ENCODE measurements around the gene CSN1S1. TPM values are rescaled to one million over a fixed set of nuclear protein-coding genes. Genes with fewer than 3 reads are reported as not detected.
"Not testable (repeated sequence)": the region's sequence is repeated elsewhere in the genome, so short reads cannot be mapped to it uniquely, and the experiment has no call there.

Gene CSN1S1
- total RNA-seq, result not detected in 2 replicates

DNA sequence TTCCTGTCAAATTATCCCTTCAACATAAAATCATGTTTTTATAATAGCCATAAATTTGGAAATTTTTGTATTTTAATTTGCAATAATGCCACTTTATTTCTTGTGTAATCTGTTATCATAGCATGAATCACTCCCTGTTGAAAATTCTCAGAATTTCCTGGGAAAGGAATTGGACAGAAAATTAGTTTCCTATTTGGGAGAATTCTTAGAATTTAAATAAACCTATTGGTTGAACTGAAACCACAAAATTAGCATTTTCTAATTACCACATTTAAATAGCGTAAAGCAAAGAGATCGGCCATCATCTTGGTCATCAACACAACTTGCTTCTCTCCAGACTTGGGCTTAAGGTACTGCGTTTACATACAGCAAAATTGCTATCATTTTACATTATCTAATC, at the start of gene CSN1S1:
CSN1S1 (plus strand) TSS at position 301 of the 400 bp plus-strand sequence. CDS start 1,488 bp downstream, outside the sequence.
- intact Hi-C loops (cut with micrococcal nuclease), result no loop called here

- intact Hi-C loops (cut with micrococcal nuclease), result loop anchor here (1.0 to 2.0 kb wide), 2 partner anchors 58 to 192 kb away; no protein-coding TSS in a partner anchor
These were observed 49.6 kb upstream of the CSN1S1 start for GRCh38 chr4:69881173-69881773.

DNA sequence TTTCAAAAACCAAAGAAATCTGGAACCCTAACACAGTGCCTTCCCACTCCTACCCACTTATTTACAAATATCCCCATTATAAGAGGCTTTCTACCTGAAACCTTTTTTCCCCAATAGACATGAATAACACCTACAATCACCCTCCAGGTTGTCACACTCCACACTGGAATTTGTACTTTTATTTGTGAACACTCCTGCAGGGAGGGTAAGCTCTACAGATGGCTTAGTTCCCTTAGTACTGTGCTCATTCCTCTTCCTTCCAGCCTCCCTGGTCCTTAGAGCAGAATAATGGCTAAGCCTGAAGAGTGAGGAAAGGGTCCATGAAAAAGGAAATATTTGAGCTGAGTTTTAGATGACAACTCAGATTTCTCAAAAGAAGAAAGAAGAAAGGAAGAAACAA, 48.7 kb upstream of the CSN1S1 start:
- intact Hi-C loops (cut with micrococcal nuclease), result no loop called here

DNA sequence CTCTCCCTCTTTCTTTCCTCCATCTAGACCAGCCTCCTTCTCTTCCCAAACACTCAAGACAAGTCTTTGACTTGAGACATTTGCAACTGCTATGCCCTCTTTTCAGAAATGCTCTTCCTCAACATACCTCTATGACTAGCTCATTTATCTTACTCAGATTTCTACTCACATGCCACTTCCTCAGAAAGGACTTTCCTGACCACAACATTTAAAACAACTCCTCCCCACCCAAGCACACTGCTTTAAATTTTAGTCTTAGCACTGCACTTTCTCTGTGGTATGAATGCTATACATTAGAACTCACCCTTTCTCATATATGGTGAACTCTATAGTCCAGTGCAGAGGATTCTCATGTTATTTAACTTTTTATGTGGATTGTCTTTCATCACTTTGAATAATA, 42.5 kb upstream of the CSN1S1 start:
- intact Hi-C loops (cut with micrococcal nuclease), result no loop called here

GRCh38 chr4:69894186-69894585, 36.7 kb upstream of the CSN1S1 start:
- intact Hi-C loops (cut with micrococcal nuclease), result no loop called here

- intact Hi-C loops (cut with micrococcal nuclease), result loop anchor here (5.0 kb wide), 1 partner anchor 288 kb away; no protein-coding TSS in a partner anchor
These were observed 36.1 kb upstream of the CSN1S1 start for GRCh38 chr4:69894721-69895120.

GRCh38 chr4:69896530-69897116, 34.2 kb upstream of the CSN1S1 start:
- intact Hi-C loops (cut with micrococcal nuclease), result loop anchor here (5.0 kb wide), 1 partner anchor 286 kb away; no protein-coding TSS in a partner anchor

- intact Hi-C loops (cut with micrococcal nuclease), result no loop called here
These were observed 23.7 kb upstream of the CSN1S1 start for GRCh38 chr4:69907151-69907550.

DNA sequence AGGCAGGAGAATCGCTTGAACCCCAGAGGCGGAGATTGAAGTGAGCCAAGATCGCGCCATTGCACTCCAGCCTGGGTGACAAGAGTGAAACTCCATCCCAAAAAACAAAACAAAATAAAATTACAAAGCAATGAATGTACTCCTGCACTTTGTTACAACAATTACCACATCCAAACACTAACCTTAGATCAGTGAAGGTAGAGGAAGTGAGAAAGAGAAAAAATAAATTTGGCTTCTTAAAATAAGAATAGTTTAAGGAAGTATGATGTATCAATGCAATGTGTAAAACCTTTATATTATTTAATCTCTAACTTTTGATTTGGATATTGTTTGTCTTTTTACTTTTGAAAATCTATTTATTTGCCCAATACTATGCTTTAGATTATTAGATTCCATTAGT, 21.7 kb upstream of the CSN1S1 start:
- intact Hi-C loops (cut with micrococcal nuclease), result no loop called here

GRCh38 chr4:69910016-69910782, 20.7 kb upstream of the CSN1S1 start:
- intact Hi-C loops (cut with micrococcal nuclease), result no loop called here

GRCh38 chr4:69920874-69921273, 10.0 kb upstream of the CSN1S1 start:
- intact Hi-C loops (cut with micrococcal nuclease), result no loop called here

- intact Hi-C loops (cut with micrococcal nuclease), result not testable (repeated sequence)
These were observed 7.0 kb upstream of the CSN1S1 start for GRCh38 chr4:69923782-69924410.

DNA sequence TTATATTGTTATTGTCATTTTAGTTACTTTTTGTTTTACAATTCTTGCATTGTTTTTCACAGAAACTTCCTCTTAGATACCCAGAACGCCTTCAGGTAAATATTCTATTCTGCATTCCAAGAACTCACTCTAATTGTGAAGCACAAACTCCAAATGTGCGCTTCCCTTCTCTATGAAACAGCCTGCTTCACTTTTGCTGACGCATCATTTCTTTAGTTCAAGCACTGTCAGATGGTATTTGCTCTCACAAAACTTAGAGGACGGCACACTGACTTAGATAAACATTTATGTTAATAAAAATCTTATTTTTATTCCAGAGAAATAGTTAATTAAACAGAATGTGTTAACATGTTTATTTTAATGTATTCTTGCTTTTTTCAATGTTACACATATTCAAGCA, 3.3 kb downstream of the CSN1S1 start:
- intact Hi-C loops (cut with micrococcal nuclease), result no loop called here

GRCh38 chr4:69936566-69936965, 5.7 kb downstream of the CSN1S1 start:
- intact Hi-C loops (cut with micrococcal nuclease), result no loop called here

DNA sequence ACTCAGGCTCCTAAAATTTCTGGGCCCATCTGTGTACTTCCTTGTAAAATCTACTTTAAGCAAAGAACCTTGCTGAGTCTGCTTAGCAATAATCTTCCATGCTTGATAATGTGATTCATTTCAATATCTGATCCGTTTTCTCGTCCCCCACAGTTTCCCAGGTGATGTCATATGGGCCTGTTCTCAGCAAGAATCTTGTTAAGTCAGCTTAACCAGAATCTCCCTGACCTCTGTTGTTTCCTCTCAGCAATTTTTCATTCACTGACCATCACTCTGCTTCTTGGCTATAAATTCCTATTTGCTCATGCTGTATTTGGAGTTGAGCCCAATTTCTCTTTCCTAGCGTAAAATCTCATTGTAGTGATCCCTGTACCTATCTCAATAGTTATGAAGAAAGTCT, 20.7 kb downstream of the CSN1S1 start:
- intact Hi-C loops (cut with micrococcal nuclease), result no loop called here

GRCh38 chr4:69957209-69957608, 26.3 kb downstream of the CSN1S1 start:
- intact Hi-C loops (cut with micrococcal nuclease), result no loop called here

DNA sequence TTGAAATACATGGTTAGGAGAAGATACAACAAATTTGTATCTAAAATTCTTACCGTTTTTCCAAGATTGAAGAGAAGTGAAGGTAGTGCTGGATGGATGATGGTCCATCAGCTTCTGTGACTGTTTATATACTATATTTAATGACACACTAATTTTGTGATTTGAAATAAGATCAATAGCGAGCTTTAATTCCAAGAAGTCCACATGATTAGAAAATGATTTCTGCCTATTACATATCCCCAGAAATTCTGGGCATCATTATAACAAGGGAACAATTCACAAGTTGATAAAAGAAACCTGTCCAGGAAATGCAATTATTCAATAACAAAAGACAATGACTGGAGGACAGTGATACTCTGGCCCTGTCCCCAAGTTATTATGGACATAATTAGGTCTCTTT, 34.8 kb downstream of the CSN1S1 start, which contains the start of gene CSN2:
CSN2 (minus strand) TSS at position 101 of the 400 bp plus-strand sequence. CDS start 4,733 bp downstream, outside the sequence.
- intact Hi-C loops (cut with micrococcal nuclease), result no loop called here

DNA sequence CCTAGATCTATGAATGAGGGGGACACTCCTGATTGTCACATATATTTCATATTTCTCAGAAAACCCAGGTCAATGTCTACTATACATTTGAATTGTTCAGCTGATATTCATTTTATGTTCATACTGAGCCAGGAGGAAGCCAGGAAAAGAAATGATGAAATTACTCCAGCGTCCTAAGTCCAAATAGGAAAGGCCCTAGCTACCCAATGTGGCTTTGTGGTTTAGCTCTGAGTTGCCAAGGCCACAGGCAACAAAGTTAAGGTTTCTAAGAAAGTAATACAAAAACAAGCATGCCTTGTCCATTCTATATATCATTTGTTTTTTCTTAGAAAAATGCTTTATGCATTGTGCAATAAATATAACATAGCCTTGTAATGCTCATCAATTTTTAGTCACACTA, 39.2 kb downstream of the CSN1S1 start:
- intact Hi-C loops (cut with micrococcal nuclease), result no loop called here

GRCh38 chr4:69974631-69975030, 43.8 kb downstream of the CSN1S1 start:
- intact Hi-C loops (cut with micrococcal nuclease), result no loop called here

GRCh38 chr4:69977582-69977981, 46.7 kb downstream of the CSN1S1 start:
- intact Hi-C loops (cut with micrococcal nuclease), result no loop called here

GRCh38 chr4:69984030-69984443, 53.2 kb downstream of the CSN1S1 start:
- intact Hi-C loops (cut with micrococcal nuclease), result no loop called here

GRCh38 chr4:69986663-69987062, 55.8 kb downstream of the CSN1S1 start:
- intact Hi-C loops (cut with micrococcal nuclease), result no loop called here

All from T-helper 2 cell treated with Interferon-gamma antibody and Interleukin-4, amounts not matched to agents 100 ng/mL and 5 ng/mL, for 36 hours (primary cell).